H9 (cell line): Measurements from ENCODE around the gene CNNM3. TPM values are rescaled to one million over a fixed set of nuclear protein-coding genes. Genes with fewer than 3 reads are reported as not detected.

ENCODE experiments used
- DNase-seq: peaks from one replicate; pipeline ENCODE4 v3.0.0-alpha.2; 2017
- H2AFZ ChIP-seq: one replicate; pipeline ENCODE4 v1.6.1; 2013; ENCODE audit warnings: mild to moderate bottlenecking, low read length, control low read depth, moderate library complexity
- H2AK5ac ChIP-seq: 2 replicates; pipeline ENCODE4 v1.6.1; 2013; ENCODE audit warnings: low read length, control low read depth, mixed read lengths; ENCODE audit not compliant: insufficient read length
- H2BK120ac ChIP-seq: one replicate; pipeline ENCODE4 v1.6.1; 2013; ENCODE audit warnings: low read depth, mild to moderate bottlenecking, low read length, control low read depth, inconsistent platforms; ENCODE audit not compliant: poor library complexity, severe bottlenecking
- H2BK12ac ChIP-seq: 2 replicates; pipeline ENCODE4 v1.6.1; 2013; ENCODE audit warnings: low read length, control low read depth, mixed read lengths, low read depth; ENCODE audit not compliant: insufficient read length
- H2BK15ac ChIP-seq: 2 replicates; pipeline ENCODE4 v1.6.1; 2013; ENCODE audit warnings: low read depth, low read length, control low read depth
- H2BK20ac ChIP-seq: one replicate; pipeline ENCODE4 v1.6.1; 2013; ENCODE audit warnings: low read depth, mild to moderate bottlenecking, low read length, control low read depth, inconsistent platforms; ENCODE audit not compliant: poor library complexity, severe bottlenecking
- H2BK5ac ChIP-seq: 2 replicates; pipeline ENCODE4 v1.6.1; 2013; ENCODE audit warnings: low read length, control low read depth, mixed read lengths; ENCODE audit not compliant: insufficient read length
- H3K14ac ChIP-seq: 2 replicates; pipeline ENCODE4 v1.6.1; 2013; ENCODE audit warnings: low read length, control low read depth; ENCODE audit not compliant: insufficient read depth
- H3K18ac ChIP-seq: 2 replicates; pipeline ENCODE4 v1.6.1; 2013; ENCODE audit warnings: low read depth, mild to moderate bottlenecking, mixed read lengths, low read length, control low read depth; ENCODE audit not compliant: insufficient read length
- H3K23ac ChIP-seq: 2 replicates; pipeline ENCODE4 v1.6.1; 2013; ENCODE audit warnings: low read length, control low read depth, mixed read lengths, low read depth; ENCODE audit not compliant: insufficient read length
- H3K23me2 ChIP-seq: 2 replicates; pipeline ENCODE4 v1.6.1; 2013; ENCODE audit warnings: low read depth, mild to moderate bottlenecking, mixed read lengths, low read length, control low read depth; ENCODE audit not compliant: insufficient read length, poor library complexity, severe bottlenecking
- H3K27ac ChIP-seq: 2 replicates; pipeline ENCODE4 v1.5.1; 2013; ENCODE audit warnings: low read length, control low read depth, mixed read lengths, low read depth; ENCODE audit not compliant: insufficient read length
- H3K27me3 ChIP-seq: 2 replicates; pipeline ENCODE4 v1.6.1; 2013; ENCODE audit warnings: low read length, control low read depth, inconsistent platforms; ENCODE audit not compliant: insufficient read depth
- H3K4ac ChIP-seq: 2 replicates; pipeline ENCODE4 v1.6.1; 2013; ENCODE audit warnings: low read depth, mild to moderate bottlenecking, control low read depth, inconsistent platforms, low read length, moderate library complexity
- H3K4me1 ChIP-seq: 2 replicates; pipeline ENCODE4 v1.6.1; 2013; ENCODE audit warnings: low read length, control low read depth, inconsistent platforms; ENCODE audit not compliant: insufficient read depth
- H3K4me2 ChIP-seq: 2 replicates; pipeline ENCODE4 v1.6.1; 2013; ENCODE audit warnings: low read length, control low read depth, mixed read lengths; ENCODE audit not compliant: insufficient read length, insufficient read depth
- H3K56ac ChIP-seq: 2 replicates; pipeline ENCODE4 v1.6.1; 2013; ENCODE audit warnings: low read depth, mild to moderate bottlenecking, mixed read lengths, low read length, control low read depth; ENCODE audit not compliant: insufficient read length
- H3K79me1 ChIP-seq: 2 replicates; pipeline ENCODE4 v1.6.1; 2013; ENCODE audit warnings: low read depth, mild to moderate bottlenecking, moderate library complexity, low read length, control low read depth, inconsistent platforms; ENCODE audit not compliant: insufficient read depth, poor library complexity, severe bottlenecking
- H3K79me2 ChIP-seq: 2 replicates; pipeline ENCODE4 v1.6.1; 2013; ENCODE audit warnings: low read length, control low read depth, inconsistent platforms; ENCODE audit not compliant: insufficient read depth
- H3K9ac ChIP-seq: 2 replicates; pipeline ENCODE4 v1.6.1; 2013; ENCODE audit warnings: low read length, control low read depth, mixed read lengths; ENCODE audit not compliant: insufficient read length; ENCODE audit errors: extremely low read depth
- H3K9me3 ChIP-seq: one replicate; pipeline ENCODE4 v1.6.1; 2013; ENCODE audit warnings: low read depth, low read length, inconsistent platforms; ENCODE audit not compliant: control insufficient read depth
- H3T11ph ChIP-seq: one replicate; pipeline ENCODE4 v1.6.1; 2013; ENCODE audit warnings: mild to moderate bottlenecking, low read length, control low read depth, inconsistent platforms
- H4K20me1 ChIP-seq: one replicate; pipeline ENCODE4 v1.6.1; 2013; ENCODE audit not compliant: control insufficient read depth, insufficient read length, insufficient read depth
- H4K5ac ChIP-seq: 2 replicates; pipeline ENCODE4 v1.6.1; 2013; ENCODE audit warnings: low read depth, mild to moderate bottlenecking, mixed read lengths, low read length, control low read depth; ENCODE audit not compliant: insufficient read length
- H4K8ac ChIP-seq: replicated peaks from 2 replicates; pipeline ENCODE4 v1.6.1; 2013; ENCODE audit warnings: low read length, control low read depth, mixed read lengths, low read depth; ENCODE audit not compliant: insufficient read length
- H4K91ac ChIP-seq: 2 replicates; pipeline ENCODE4 v1.6.1; 2013; ENCODE audit warnings: low read depth, mild to moderate bottlenecking, moderate library complexity, mixed read lengths, low read length, control low read depth; ENCODE audit not compliant: insufficient read length
- H3K27ac Mint-ChIP-seq, 3 experiments: 2 replicates in 2 of 3; 3 replicates in 1 of 3; pipeline ENCODE4 v1.8.0; 2020 to 2021; ENCODE audit warnings: mixed read lengths in 3 of 3, mild to moderate bottlenecking in 1 of 3, moderate library complexity in 1 of 3
- H3K27me3 Mint-ChIP-seq: 2 replicates; pipeline ENCODE4 v1.8.0; 2021; ENCODE audit warnings: low read depth, mild to moderate bottlenecking, moderate library complexity, mixed read lengths
- H3K36me3 Mint-ChIP-seq, 3 experiments: 2 replicates in 2 of 3; 3 replicates in 1 of 3; pipeline ENCODE4 v1.8.0; 2020 to 2021; ENCODE audit warnings: low read depth in 3 of 3, mixed read lengths in 3 of 3; ENCODE audit not compliant: insufficient read depth in 1 of 3
- H3K4me1 Mint-ChIP-seq, 2 experiments: 2 replicates each; pipeline ENCODE4 v1.8.0; 2020; ENCODE audit warnings: mixed read lengths in 2 of 2
- H3K4me3 Mint-ChIP-seq, 2 experiments: 2 replicates in 1 of 2; 3 replicates in 1 of 2; pipeline ENCODE4 v1.8.0; 2020 to 2021; ENCODE audit warnings: mild to moderate bottlenecking in 2 of 2, mixed read lengths in 2 of 2, moderate library complexity in 1 of 2
- H3K9me3 Mint-ChIP-seq, 2 experiments: 2 replicates in 1 of 2; 3 replicates in 1 of 2; pipeline ENCODE4 v1.8.0; 2020; ENCODE audit warnings: mild to moderate bottlenecking in 2 of 2, mixed read lengths in 2 of 2, moderate library complexity in 1 of 2
- WGBS: extraction: QIAGEN DNeasy Blood & Tissue Kit; methylation state at CpG from one replicate; pipeline ENCODE4 v1.1.7; 2013; ENCODE audit warnings: missing lambda C conversion rate, low lambda C conversion rate, mixed read lengths; ENCODE audit not compliant: insufficient read length; ENCODE audit errors: extremely low coverage; 5-methylcytosine and 5-hydroxymethylcytosine counted together
- total RNA-seq: library from RNA; stranded (reverse); gene quantifications from 2 replicates; pipeline ENCODE4 v1.2.1, GENCODE V29; 2021
- TF ChIP-seq, protein P1 (sequence below): fragments of 200-600 bp; sonication (generic); conservative IDR thresholded peaks from 3 replicates; pipeline ENCODE4 v1.8.0; 2021; ENCODE audit warnings: antibody characterized with exemption, mild to moderate bottlenecking

CNNM3 gene
- total RNA-seq, 1 experiment from 2014 or later, result 25.0 TPM

DNA sequence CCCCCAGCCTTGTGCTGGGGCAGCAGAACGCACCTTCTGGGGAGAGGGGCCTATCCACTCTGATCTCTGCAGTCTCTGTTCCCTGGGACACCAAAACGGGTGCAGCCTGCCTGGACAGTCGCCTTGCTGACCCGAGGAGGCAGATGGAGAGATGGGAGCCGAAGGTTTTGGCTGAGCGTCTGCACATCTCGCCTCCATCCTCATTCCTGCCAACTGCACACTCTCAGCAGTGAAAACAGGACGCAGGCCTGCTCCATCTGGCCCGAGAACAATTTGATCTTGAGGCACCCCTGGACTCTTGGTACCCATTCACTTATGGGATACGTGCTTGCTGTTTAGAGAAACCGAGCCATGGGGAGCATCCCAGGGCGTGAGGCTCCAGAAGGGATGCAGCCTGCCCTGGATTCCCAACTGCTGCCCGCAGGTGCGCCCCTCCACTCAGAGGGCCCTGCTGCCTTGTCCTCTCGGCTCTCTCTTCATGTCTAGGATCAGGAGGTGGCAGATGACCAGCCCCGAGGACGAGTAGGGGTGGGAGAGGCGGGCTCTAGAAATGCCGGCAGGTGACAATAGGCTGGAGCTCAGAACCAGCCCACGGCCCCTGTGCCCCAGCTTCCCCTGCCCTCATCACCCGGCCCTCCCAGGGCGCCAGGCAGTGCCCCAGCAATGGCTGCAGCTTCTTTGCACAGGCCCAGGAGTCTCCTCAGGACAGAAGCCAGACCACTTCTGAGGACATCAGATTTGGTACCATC lies 62.9 kb downstream of the CNNM3 start:
- no peaks in the 10 kb centered on the region for H3K36me3 Mint-ChIP-seq
- H3K9me3 Mint-ChIP-seq, result no peaks in the 10 kb centered on the region
- Histone ChIP-seq H4K91ac (no peak overlapping the region), H4K8ac (no peak overlapping the region), H2BK5ac (no peak overlapping the region), H2BK12ac (no peak overlapping the region), H3K79me2 (no peaks in the 10 kb centered on the region), H4K20me1 (no peaks in the 10 kb centered on the region), H2BK120ac (no peak overlapping the region), H3K56ac (no peak overlapping the region), H3K4ac (no peak overlapping the region), H3K14ac (no peak overlapping the region; the same call in 1 of the 2 replicates), H3K27me3 (no peaks in the 10 kb centered on the region; the same call in 1 of the 2 replicates), H3T11ph (no peak overlapping the region), H3K23ac (no peak overlapping the region), H3K4me1 (peaks cover 3% of the 10 kb centered on the region; the same call in 1 of the 2 replicates), H3K4me2 (no peak overlapping the region), H3K27ac (no peak overlapping the region), H3K79me1 (no peaks in the 10 kb centered on the region), H3K9me3 (no peaks in the 10 kb centered on the region), H2BK15ac (no peak overlapping the region), H2BK20ac (no peak overlapping the region), H2AFZ (no peak overlapping the region), H3K23me2 (no peaks in the 10 kb centered on the region), H3K18ac (no peak overlapping the region), H2AK5ac (no peak overlapping the region), H3K9ac (no peak overlapping the region), H4K5ac (no peak overlapping the region)
- DNase-seq, result no peak
- H3K4me1 Mint-ChIP-seq, result peaks cover 59 to 62% of the 10 kb centered on the region in 2 experiments
- TF ChIP-seq, protein P1, sequence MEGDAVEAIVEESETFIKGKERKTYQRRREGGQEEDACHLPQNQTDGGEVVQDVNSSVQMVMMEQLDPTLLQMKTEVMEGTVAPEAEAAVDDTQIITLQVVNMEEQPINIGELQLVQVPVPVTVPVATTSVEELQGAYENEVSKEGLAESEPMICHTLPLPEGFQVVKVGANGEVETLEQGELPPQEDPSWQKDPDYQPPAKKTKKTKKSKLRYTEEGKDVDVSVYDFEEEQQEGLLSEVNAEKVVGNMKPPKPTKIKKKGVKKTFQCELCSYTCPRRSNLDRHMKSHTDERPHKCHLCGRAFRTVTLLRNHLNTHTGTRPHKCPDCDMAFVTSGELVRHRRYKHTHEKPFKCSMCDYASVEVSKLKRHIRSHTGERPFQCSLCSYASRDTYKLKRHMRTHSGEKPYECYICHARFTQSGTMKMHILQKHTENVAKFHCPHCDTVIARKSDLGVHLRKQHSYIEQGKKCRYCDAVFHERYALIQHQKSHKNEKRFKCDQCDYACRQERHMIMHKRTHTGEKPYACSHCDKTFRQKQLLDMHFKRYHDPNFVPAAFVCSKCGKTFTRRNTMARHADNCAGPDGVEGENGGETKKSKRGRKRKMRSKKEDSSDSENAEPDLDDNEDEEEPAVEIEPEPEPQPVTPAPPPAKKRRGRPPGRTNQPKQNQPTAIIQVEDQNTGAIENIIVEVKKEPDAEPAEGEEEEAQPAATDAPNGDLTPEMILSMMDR, result no peak
- no peak overlapping the region; a peak in 1 of 7 replicates for H3K27ac Mint-ChIP-seq
- no peak overlapping the region; a peak in 1 of 5 replicates for H3K4me3 Mint-ChIP-seq
- no CpG with 5 or more reads among the region's 22 CpGs for WGBS
- peaks cover 1% of the 10 kb centered on the region for H3K27me3 Mint-ChIP-seq
